Keratinocyte (primary cell): ENCODE measurements around the gene MED19. TPM values are rescaled to one million over a fixed set of nuclear protein-coding genes. Genes with fewer than 3 reads are reported as not detected.
"Not testable (repeated sequence)": the region's sequence is repeated elsewhere in the genome, so short reads cannot be mapped to it uniquely, and the experiment has no call there.

Experiments
- DNase-seq: peaks from one replicate; pipeline ENCODE4 v3.0.0-alpha.2; 2011; ENCODE audit warnings: low read depth, missing footprints, low spot score
- FAIRE-seq: peaks from 2 replicates; lab custom pipeline; 2011; peaks lifted over from hg19 to GRCh38; lab: Jason Lieb, UNC
- H2AFZ ChIP-seq: 2 replicates; pipeline ENCODE4 v1.6.0; 2012; ENCODE audit warnings: low read length, control low read depth, inconsistent platforms; ENCODE audit not compliant: control insufficient read depth
- H3K27ac ChIP-seq: 2 replicates; pipeline ENCODE4 v1.5.1; 2011; ENCODE audit warnings: low read length; ENCODE audit not compliant: control insufficient read depth, insufficient read depth
- H3K27me3 ChIP-seq: 3 replicates; pipeline ENCODE4 v1.6.0; 2011; ENCODE audit warnings: low read length; ENCODE audit not compliant: control insufficient read depth, insufficient read depth; ENCODE audit errors: extremely low read depth
- H3K36me3 ChIP-seq, 2 experiments: 2 replicates in 1 of 2; 3 replicates in 1 of 2; pipeline ENCODE4 v1.5.1; 2011; ENCODE audit warnings: low read length in 2 of 2, mild to moderate bottlenecking in 1 of 2; ENCODE audit not compliant: control insufficient read depth in 2 of 2, insufficient read depth in 2 of 2; ENCODE audit errors: extremely low read depth in 1 of 2
- H3K4me1 ChIP-seq: 3 replicates; pipeline ENCODE4 v1.5.1; 2011; ENCODE audit warnings: low read length; ENCODE audit not compliant: control insufficient read depth, insufficient read depth; ENCODE audit errors: extremely low read depth
- H3K4me2 ChIP-seq: 3 replicates; pipeline ENCODE4 v1.6.0; 2011; ENCODE audit warnings: low read depth, low read length; ENCODE audit not compliant: control insufficient read depth, insufficient read depth; ENCODE audit errors: extremely low read depth
- H3K4me3 ChIP-seq, 3 experiments: fragments of 200-600 bp in 1 of 3; sonication (generic) in 1 of 3; 2 replicates in 2 of 3; 3 replicates in 1 of 3; pipeline ENCODE4 v1.5.1; 2011 to 2016; ENCODE audit warnings: low read length in 3 of 3, mild to moderate bottlenecking in 3 of 3, control low read depth in 2 of 3, inconsistent platforms in 1 of 3, low read depth in 1 of 3, mixed read lengths in 1 of 3, mixed run types in 1 of 3, moderate library complexity in 1 of 3; ENCODE audit not compliant: control insufficient read depth in 2 of 3, insufficient read depth in 2 of 3; ENCODE audit errors: extremely low read depth in 1 of 3
- H3K79me2 ChIP-seq: 2 replicates; pipeline ENCODE4 v1.6.0; 2012; ENCODE audit warnings: low read length; ENCODE audit not compliant: control insufficient read depth, insufficient read depth
- H3K9ac ChIP-seq: 3 replicates; pipeline ENCODE4 v1.6.0; 2011; ENCODE audit warnings: low read length; ENCODE audit not compliant: control insufficient read depth, insufficient read depth; ENCODE audit errors: extremely low read depth
- H3K9me1 ChIP-seq: 3 replicates; pipeline ENCODE4 v1.6.0; 2011; ENCODE audit warnings: low read length; ENCODE audit not compliant: control insufficient read depth, insufficient read depth; ENCODE audit errors: extremely low read depth
- H3K9me3 ChIP-seq: 2 replicates; pipeline ENCODE4 v1.5.1; 2012; ENCODE audit warnings: low read depth, low read length; ENCODE audit not compliant: control insufficient read depth
- H4K20me1 ChIP-seq: 3 replicates; pipeline ENCODE4 v1.6.0; 2011; ENCODE audit warnings: low read length; ENCODE audit not compliant: control insufficient read depth, insufficient read depth; ENCODE audit errors: extremely low read depth
- EZH2 ChIP-seq: IDR thresholded peaks from one replicate; pipeline ENCODE4 v1.6.1; 2012; ENCODE audit warnings: inconsistent platforms, mild to moderate bottlenecking, low read length, moderate library complexity
- dilution Hi-C: fragments of 300-500 bp; cut with MboI; formaldehyde crosslinking; loops from one replicate; pipeline ENCODE4 v1.7.0; 2020; ENCODE audit warnings: low sequenced_read_pairs; ENCODE audit not compliant: extremely low pct_ligation_motif_present
- polyA plus RNA-seq, 5 experiments: library from polyadenylated mRNA; depleted of rRNA in 3 of 5; stranded (reverse) in 3 of 5; stranded (forward) in 1 of 5; unstranded in 1 of 5; fragments of >200 nt; gene quantifications; 1 replicate in 1 of 5; 2 replicates in 3 of 5; 3 replicates in 1 of 5; pipeline versions ENCODE4 v1.2.1 to v1.2.3, GENCODE V29; 2011 to 2012; ENCODE audit warnings: missing spikeins in 2 of 5, low read depth in 1 of 5, low replicate concordance in 1 of 5
- TF ChIP-seq, protein P1 (sequence below), 3 experiments: IDR thresholded peaks in 1 of 3; conservative IDR thresholded peaks in 1 of 3; optimal IDR thresholded peaks in 1 of 3; 2 replicates in 2 of 3; 3 replicates in 1 of 3; pipeline versions ENCODE3 to v1.5.1; 2011; ENCODE audit warnings: low read length in 3 of 3, mild to moderate bottlenecking in 3 of 3, moderate library complexity in 2 of 3, control low read depth in 1 of 3, inconsistent platforms in 1 of 3; ENCODE audit not compliant: insufficient read depth in 2 of 3; ENCODE audit errors: extremely low read depth in 1 of 3

The MED19 gene
- polyA plus RNA-seq, 1 donor (not counting 4 experiments of a cell fraction or from before 2014, with no cell fraction given): 19.3 TPM

DNA sequence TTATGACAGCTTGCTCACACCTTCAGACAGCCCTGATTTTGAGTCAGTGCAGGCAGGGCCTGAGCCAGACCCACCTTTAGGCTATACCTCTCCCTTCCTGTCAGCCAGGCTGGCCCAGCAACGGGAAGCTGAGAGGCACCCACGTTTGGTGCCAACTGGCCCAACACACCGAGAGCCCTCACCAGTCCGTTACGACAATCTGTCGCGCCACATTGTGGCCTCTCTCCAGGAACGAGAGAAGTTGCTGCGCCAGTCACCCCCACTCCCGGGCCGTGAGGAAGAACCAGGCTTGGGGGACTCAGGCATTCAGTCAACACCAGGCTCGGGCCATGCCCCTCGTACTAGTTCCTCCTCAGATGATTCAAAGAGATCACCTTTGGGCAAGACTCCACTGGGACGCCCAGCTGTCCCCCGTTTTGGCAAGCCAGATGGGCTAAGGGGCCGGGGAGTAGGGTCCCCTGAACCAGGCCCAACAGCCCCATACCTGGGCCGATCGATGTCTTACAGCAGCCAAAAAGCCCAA, 13.1 kb downstream of the MED19 start:
- dilution Hi-C loops: no loop called here

DNA sequence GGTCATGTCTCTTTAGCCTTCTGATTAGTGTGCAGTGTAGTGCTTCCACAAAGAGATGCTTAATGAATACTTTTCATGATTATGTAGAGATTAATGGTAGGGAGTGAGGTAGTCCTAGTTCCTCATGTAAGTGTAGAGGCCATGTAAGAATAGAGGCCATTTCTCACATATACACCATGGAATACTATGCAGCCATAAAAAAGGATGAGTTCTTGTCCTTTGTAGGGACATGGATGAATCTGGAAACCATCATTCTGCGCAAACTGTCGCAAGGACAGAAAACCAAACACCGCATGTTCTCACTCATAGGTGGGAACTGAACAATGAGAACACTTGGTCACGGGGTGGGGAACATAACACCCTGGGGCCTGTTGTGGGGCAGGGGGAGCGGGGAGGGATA, 21.5 kb downstream of the MED19 start:
- H3K9ac ChIP-seq, H3K9me1 ChIP-seq, H3K9me3 ChIP-seq, H4K20me1 ChIP-seq, H3K4me2 ChIP-seq, H3K27me3 ChIP-seq, dilution Hi-C loops, FAIRE-seq, H3K27ac ChIP-seq, H3K4me1 ChIP-seq, H3K4me3 ChIP-seq, H2AFZ ChIP-seq, DNase-seq: not testable (repeated sequence)
- peaks cover 23 to 37% of the 10 kb centered on the region in 2 experiments for H3K36me3 ChIP-seq
- peaks cover 22% of the 10 kb centered on the region for H3K79me2 ChIP-seq

More for the DNA sequence above, 13.1 kb downstream of the MED19 start:
- FAIRE-seq: no peak
- H3K9ac ChIP-seq: no peak overlapping the region
- H3K4me3 ChIP-seq: no peak overlapping the region
- TF ChIP-seq, protein P1, sequence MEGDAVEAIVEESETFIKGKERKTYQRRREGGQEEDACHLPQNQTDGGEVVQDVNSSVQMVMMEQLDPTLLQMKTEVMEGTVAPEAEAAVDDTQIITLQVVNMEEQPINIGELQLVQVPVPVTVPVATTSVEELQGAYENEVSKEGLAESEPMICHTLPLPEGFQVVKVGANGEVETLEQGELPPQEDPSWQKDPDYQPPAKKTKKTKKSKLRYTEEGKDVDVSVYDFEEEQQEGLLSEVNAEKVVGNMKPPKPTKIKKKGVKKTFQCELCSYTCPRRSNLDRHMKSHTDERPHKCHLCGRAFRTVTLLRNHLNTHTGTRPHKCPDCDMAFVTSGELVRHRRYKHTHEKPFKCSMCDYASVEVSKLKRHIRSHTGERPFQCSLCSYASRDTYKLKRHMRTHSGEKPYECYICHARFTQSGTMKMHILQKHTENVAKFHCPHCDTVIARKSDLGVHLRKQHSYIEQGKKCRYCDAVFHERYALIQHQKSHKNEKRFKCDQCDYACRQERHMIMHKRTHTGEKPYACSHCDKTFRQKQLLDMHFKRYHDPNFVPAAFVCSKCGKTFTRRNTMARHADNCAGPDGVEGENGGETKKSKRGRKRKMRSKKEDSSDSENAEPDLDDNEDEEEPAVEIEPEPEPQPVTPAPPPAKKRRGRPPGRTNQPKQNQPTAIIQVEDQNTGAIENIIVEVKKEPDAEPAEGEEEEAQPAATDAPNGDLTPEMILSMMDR (optimal IDR thresholded peaks at IDR 0.05 in 1 of 3, IDR thresholded peaks at IDR 0.05 in 1 of 3, conservative IDR thresholded peaks at IDR 0.05 in 1 of 3; ENCODE audit: extremely low read depth in 1 of 3, insufficient read depth in 2 of 3, low read length in 3 of 3): no peak
- no peak for TF ChIP-seq EZH2
- H2AFZ ChIP-seq: no peak overlapping the region
- peaks cover 38 to 44% of the 10 kb centered on the region in 2 experiments for H3K36me3 ChIP-seq
- H3K27ac ChIP-seq: no peak overlapping the region
- H3K4me1 ChIP-seq: no peaks in the 10 kb centered on the region
- no peaks in the 10 kb centered on the region for H3K9me3 ChIP-seq
- no peaks in the 10 kb centered on the region for H4K20me1 ChIP-seq
- no peaks in the 10 kb centered on the region for H3K79me2 ChIP-seq
- no peaks in the 10 kb centered on the region for H3K9me1 ChIP-seq
- no peak overlapping the region for H3K4me2 ChIP-seq
- no peak for DNase-seq
- H3K27me3 ChIP-seq: no peaks in the 10 kb centered on the region

DNA sequence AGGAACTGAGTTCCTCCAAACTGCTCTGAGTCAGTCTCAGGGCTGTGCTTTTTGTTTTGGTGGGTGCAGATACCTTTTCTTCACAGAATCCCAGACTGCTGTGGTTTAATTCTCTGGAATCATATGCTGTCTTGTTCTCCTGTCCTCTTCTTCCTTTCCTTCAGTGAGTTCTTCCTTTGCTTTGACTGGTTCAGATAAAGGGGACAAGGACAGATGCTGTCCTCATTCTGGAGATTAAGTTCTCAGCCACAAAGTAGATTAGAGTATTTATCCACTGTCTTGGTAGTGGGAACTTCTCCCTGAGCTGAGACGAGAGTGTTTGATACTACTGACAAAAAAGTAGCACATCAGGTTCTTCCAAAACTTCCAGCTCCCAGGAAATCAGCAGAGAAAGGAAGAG, 30.8 kb downstream of the MED19 start:
- FAIRE-seq (no peak), DNase-seq (no peak)
- Histone ChIP-seq H3K4me2 (peak overlapping the region; percentile 86), H3K9ac (no peak overlapping the region), H3K27ac (peak overlapping the region; percentile 24), H3K9me1 (no peaks in the 10 kb centered on the region), H3K36me3 (peaks cover 11 to 26% of the 10 kb centered on the region in 2 experiments), H2AFZ (no peak overlapping the region), H3K79me2 (peaks cover 68% of the 10 kb centered on the region), H3K4me3 (no peak overlapping the region), H3K9me3 (no peaks in the 10 kb centered on the region), H3K4me1 (peaks cover 22% of the 10 kb centered on the region), H3K27me3 (no peaks in the 10 kb centered on the region), H4K20me1 (peaks cover 4% of the 10 kb centered on the region)
- dilution Hi-C loops: no loop called here
- TF ChIP-seq, protein P1 (optimal IDR thresholded peaks at IDR 0.05 in 1 of 3, IDR thresholded peaks at IDR 0.05 in 1 of 3, conservative IDR thresholded peaks at IDR 0.05 in 1 of 3; ENCODE audit: extremely low read depth in 1 of 3, insufficient read depth in 2 of 3, low read length in 3 of 3): no peak
- no peak for TF ChIP-seq EZH2
